UCSD-AML1 (cell line): ENCODE data around the gene ARID1B.
A peak's percentile ranks its signal among the peaks of the same experiment; 100 is the strongest.

Experiments
- DNase-seq: peaks from one replicate; lab custom pipeline; 2025; ENCODE audit not compliant: unreplicated experiment; lab: John Stamatoyannopoulos, UW

ARID1B gene

DNA sequence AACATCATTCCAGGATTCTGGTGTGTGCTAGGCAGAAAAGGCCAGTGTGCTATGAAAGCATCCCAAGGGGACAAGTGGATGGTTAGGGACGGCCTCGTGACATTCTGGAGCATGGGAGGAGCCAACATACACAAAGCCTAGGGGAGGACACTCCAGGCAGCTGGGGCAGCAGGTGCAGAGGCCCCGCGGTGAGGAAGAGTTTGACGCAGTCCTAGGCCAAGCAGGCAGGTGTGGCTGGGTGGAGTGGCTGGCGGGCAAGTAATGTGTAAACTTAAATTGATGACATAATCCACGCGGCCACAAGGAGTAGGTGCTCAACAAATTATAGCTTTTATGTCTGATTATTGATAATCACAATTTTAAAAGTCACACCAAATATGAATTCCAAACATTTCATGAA is 452.5 kb downstream of the ARID1B start:
- DNase-seq: no peak

DNA sequence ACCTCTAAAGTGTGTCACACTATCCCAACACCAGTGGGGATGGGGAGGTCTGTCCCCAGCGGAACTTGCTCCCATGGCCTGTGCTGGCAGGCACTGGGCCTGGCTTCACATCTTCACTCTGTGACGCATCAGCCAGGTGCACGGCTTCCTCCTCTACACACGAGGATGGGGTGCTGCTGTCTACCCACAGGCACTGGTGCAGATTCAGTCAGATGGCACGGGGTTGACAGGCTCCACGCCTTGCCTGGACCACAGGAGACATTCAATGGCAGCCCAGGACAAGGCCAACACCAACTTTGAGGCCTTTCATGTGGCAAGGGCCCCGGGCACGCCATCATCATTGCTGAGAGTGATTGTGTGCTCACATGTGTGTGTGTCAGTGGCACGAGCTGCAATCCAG is 453.7 kb downstream of the ARID1B start:
- no peak for DNase-seq

DNA sequence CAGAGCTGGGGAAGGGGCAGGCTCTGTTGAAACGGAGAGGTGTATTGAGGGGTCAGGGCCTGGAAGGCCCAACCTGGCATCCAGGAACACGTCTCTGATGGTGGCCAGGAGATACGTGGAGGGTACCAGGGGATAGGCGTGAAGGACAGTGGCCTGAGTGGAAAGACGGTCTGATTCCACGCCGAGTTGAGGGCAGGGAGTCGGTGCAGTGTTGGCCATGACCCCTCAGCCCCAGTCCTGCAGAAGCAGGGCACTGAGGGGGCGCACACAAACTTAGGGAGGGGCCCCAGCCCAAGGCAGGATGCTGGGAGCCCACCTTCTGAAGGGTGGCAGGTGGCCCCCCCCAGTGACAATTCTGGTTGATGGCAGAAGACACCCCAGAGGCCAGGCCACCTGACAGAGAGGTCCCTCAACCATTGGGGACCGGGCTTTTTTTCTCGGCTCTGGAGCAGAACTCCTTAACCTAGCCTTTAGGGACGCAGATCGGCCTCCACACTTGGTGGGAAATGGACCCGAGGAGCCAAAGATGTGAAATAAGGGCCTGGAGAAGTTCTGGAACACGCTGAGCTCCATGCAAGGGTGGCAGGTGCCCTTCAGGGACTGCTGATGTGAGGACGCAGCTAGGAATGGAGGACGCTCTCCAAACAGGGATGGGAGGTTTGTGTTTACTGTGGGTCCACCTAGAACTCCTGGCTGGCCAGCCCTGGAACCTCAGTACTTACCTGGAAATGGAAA is 455.1 kb downstream of the ARID1B start:
- DNase-seq: no peak

DNA sequence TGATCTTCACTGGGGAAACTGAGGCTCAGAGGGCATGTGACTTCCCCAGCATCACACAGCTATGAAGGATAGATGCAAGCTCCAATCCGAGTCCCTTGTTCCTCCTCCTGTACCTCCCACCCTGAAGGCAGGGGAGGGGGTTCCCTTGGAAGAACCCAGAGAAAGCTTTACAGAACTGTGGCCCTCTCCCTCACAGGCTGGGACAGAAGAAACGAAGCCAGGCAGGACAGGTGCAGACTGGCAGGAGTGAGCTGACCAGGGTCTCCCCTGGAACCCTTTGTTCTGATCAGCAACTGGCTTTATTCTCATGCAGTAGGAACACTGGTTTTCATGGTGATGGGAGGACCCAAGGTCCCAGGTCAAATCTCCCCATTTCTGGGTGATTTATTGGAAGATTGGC is 456.0 kb downstream of the ARID1B start:
- no peak for DNase-seq

- DNase-seq: no peak
Observed at GRCh38 chr6:157233686-157234085, 456.5 kb downstream of the ARID1B start.

DNA sequence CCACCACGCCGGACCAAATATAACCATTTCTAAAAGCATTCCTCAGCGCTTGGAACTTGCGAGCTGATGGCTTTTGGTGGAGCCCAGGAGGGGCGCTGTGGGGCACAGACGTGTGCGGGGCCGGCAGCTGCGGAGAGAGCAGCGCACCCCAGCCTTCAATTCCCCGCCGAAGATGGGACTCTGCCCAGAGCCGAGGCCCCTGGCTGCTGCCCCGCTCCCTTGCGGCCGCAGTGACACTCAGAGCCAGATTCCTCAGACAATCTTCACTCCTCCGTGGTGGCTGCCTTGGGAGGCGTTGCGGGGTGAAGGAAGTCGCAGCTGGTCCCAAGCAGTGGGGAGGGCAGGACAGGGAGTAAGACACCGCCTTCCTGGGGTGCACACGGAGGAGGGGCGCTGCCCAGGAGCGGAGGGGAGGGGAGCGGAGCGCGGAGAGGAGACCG is 458.4 kb downstream of the ARID1B start:
- peak; percentile 23 for DNase-seq

- no peak for DNase-seq
Observed at GRCh38 chr6:157236040-157236725, 459.0 kb downstream of the ARID1B start.

GRCh38 chr6:157238346-157238745 is 461.2 kb downstream of the ARID1B start:
- no peak for DNase-seq

DNA sequence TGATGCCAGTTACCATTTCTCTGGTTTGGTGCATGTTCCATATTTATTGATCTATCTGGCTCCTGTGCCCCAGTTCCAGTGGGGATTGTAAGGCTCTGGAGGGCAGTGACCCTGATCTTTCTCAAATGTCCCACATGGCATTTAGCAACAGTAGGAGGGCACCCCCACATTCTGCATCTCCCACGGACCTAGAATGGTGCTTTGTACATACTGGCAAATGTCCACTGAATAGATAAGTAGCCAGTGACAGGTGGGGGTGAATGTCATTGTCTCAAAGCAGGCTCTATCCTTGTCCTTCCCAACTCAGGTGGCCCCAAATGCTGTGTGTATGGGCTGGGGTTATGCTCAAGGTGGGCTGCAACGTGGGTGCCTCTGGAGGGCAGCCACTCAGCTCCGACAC is 462.0 kb downstream of the ARID1B start:
- DNase-seq: no peak

DNA sequence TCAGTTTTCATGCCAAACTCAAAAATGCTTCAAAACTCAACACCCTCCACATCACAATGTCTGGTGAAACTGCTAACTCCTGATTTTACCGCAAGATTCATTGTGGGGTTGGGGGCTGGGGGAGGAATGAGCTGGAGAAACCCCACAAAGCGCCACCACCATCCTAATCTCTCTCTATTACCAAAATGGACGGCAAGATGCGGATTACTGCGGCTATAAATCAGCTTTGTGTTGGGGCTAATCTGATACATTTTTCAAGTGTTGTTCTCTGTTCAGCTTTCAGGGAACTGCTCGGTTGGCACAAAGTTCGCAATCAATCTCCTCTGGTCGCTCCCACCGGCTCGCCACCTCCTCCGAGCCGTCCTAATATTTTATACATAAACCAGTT is 462.5 kb downstream of the ARID1B start:
- no peak for DNase-seq

GRCh38 chr6:157240059-157240959 is 463.1 kb downstream of the ARID1B start:
- no peak for DNase-seq

GRCh38 chr6:157240960-157241311 is 463.8 kb downstream of the ARID1B start:
- no peak for DNase-seq

DNA sequence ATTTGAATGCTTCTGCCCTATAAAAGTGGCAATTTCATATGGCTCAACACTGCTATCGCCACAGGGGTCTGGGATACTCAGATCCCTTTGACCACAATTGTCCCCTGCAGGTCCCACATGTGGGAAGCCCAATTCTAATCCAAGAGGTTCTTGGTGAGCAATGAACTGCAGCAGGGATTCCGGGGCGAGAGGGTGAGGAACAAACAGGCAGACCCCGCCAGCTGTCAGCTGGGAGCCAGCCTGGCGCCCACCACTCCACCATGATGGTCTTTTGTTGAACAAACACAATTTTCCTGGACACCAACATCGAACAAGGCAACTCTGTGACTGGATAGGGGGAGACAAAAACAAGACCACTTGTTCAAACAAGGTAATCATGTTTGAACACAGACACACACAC is 465.6 kb downstream of the ARID1B start:
- DNase-seq: no peak

DNA sequence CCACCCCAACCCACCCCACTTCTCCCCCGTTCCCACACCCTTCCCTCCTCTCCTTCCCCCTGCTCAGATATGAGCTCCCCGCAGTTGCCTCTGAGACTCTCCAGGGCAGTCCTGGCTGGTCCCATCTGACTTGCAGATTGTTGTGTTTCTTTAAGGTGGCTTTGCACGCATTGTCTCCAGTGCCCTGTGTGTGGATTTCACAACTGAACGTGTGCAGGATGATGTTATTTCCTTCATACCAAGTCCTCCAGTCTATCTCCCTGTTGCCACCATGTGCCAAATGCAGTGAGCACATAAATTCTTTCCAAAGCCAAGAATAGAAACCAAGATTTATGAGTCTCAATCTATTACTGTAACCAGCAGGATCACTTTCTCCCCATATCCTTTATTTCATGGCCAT is 467.0 kb downstream of the ARID1B start:
- DNase-seq: no peak

DNA sequence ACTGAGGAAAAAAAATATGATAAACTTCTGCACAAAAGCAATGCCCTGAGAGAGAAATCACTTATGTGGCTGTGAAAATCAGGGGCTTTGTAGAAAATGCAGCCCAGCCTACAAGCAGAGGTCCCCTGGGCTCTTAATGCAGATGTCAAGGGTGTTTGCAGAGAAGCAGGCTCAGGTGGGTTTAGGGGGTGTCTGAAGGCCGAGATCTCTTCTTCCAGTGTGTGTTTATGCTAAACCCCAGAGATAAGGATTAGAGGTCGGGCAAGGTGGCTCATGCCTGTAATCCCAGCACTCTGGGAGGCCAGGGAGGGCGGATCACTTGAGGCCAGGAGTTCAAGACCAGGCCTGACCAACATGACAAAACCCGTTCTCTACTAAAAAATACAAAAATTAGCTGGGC is 467.6 kb downstream of the ARID1B start:
- DNase-seq: no peak

DNA sequence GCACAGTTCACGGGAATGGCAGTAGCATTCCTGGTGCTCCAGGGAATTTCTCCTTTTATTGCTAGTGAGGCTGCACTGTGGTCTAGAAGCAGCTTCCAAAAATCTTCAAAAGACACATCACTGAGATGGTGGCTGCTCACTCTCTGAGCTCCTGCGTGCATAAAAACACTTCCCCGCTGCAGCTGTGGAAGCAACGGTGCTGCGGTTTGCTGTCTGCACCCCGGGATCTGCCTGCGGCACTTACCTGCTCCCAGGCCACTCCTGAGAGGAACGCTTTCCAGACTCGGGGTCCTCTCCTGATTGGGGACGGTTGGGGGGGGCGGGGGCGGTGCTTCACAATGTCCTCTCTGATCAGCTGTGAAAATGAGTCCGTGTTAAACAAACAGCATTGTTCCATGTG is 468.3 kb downstream of the ARID1B start:
- no peak for DNase-seq

DNA sequence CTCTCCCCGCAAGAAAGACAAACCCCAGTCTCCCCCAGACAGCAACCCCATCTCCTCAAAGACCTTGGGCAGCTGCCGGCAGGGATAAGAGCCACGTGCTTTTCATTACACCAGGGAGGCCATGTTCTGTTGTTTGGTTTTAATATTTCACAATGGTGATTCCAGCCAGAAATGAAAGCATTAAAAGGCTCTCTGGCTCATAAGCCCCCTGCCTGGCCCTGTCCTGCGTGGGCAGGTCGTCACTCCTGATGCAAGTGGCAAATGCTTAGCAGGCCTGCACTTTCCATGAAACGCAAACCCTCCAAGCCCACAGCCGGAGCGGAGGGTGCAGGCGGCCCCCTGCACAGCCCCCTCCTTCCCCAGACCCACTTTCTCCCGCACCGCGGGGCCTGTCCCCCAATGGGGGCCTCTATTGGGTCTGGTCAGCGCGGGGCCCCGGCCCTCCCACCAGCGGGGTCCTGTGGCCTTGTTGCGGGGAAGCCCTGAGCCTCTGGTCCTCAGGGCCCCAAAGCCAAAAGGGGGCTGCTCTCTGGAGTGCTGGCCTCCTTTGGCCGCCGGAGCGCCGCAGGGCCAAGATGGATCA is 469.0 kb downstream of the ARID1B start:
- no peak for DNase-seq

- no peak for DNase-seq
Observed at GRCh38 chr6:157246771-157247484, 469.8 kb downstream of the ARID1B start.

DNA sequence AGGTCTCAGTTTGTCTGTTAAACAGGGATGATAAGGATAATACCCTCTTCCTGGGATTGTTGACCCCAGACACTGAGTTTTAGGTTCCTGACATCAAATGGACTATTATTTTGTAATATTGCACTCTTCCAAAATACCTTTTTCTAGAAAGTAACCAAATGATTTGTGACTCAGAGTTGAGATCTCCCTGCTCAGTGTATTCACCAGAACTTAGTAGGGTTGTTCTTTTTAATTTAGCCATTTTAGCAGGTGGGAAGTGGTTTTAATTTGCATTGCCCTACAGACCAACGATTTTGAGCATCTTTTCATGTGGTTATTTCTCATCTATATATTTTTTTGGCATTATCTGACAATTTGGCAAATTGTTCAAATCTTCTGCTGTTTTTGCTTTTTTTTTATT is 471.1 kb downstream of the ARID1B start:
- DNase-seq: no peak

- no peak for DNase-seq
Observed at GRCh38 chr6:157249826-157250225, 472.6 kb downstream of the ARID1B start.
